ENCODE results near the gene CDKN1B.

- no peak for TF ChIP-seq CTCF (IDR thresholded peaks at IDR 0.05)
- TF ChIP-seq POLR2A (IDR thresholded peaks at IDR 0.05) = no peak
Observed at GRCh38 chr12:12719496-12719895, 2.3 kb downstream of the CDKN1B start.

Measured in suprapubic skin (tissue), 3 donors.